Keratinocyte (primary cell): ENCODE results near the gene SLC15A3. TPM values are rescaled to one million over a fixed set of nuclear protein-coding genes. Genes with fewer than 3 reads are reported as not detected.

ENCODE experiments used
- DNase-seq: peaks from one replicate; pipeline ENCODE4 v3.0.0-alpha.2; 2011; ENCODE audit warnings: low read depth, missing footprints, low spot score
- FAIRE-seq: peaks from 2 replicates; lab custom pipeline; 2011; peaks lifted over from hg19 to GRCh38; lab: Jason Lieb, UNC
- H2AFZ ChIP-seq: 2 replicates; pipeline ENCODE4 v1.6.0; 2012; ENCODE audit warnings: low read length, control low read depth, inconsistent platforms; ENCODE audit not compliant: control insufficient read depth
- H3K27ac ChIP-seq: 2 replicates; pipeline ENCODE4 v1.5.1; 2011; ENCODE audit warnings: low read length; ENCODE audit not compliant: control insufficient read depth, insufficient read depth
- H3K27me3 ChIP-seq: 3 replicates; pipeline ENCODE4 v1.6.0; 2011; ENCODE audit warnings: low read length; ENCODE audit not compliant: control insufficient read depth, insufficient read depth; ENCODE audit errors: extremely low read depth
- H3K36me3 ChIP-seq, 2 experiments: 2 replicates in 1 of 2; 3 replicates in 1 of 2; pipeline ENCODE4 v1.5.1; 2011; ENCODE audit warnings: low read length in 2 of 2, mild to moderate bottlenecking in 1 of 2; ENCODE audit not compliant: control insufficient read depth in 2 of 2, insufficient read depth in 2 of 2; ENCODE audit errors: extremely low read depth in 1 of 2
- H3K4me1 ChIP-seq: 3 replicates; pipeline ENCODE4 v1.5.1; 2011; ENCODE audit warnings: low read length; ENCODE audit not compliant: control insufficient read depth, insufficient read depth; ENCODE audit errors: extremely low read depth
- H3K4me2 ChIP-seq: 3 replicates; pipeline ENCODE4 v1.6.0; 2011; ENCODE audit warnings: low read depth, low read length; ENCODE audit not compliant: control insufficient read depth, insufficient read depth; ENCODE audit errors: extremely low read depth
- H3K4me3 ChIP-seq, 3 experiments: fragments of 200-600 bp in 1 of 3; sonication (generic) in 1 of 3; 2 replicates in 2 of 3; 3 replicates in 1 of 3; pipeline ENCODE4 v1.5.1; 2011 to 2016; ENCODE audit warnings: low read length in 3 of 3, mild to moderate bottlenecking in 3 of 3, control low read depth in 2 of 3, inconsistent platforms in 1 of 3, low read depth in 1 of 3, mixed read lengths in 1 of 3, mixed run types in 1 of 3, moderate library complexity in 1 of 3; ENCODE audit not compliant: control insufficient read depth in 2 of 3, insufficient read depth in 2 of 3; ENCODE audit errors: extremely low read depth in 1 of 3
- H3K79me2 ChIP-seq: 2 replicates; pipeline ENCODE4 v1.6.0; 2012; ENCODE audit warnings: low read length; ENCODE audit not compliant: control insufficient read depth, insufficient read depth
- H3K9ac ChIP-seq: 3 replicates; pipeline ENCODE4 v1.6.0; 2011; ENCODE audit warnings: low read length; ENCODE audit not compliant: control insufficient read depth, insufficient read depth; ENCODE audit errors: extremely low read depth
- H3K9me1 ChIP-seq: 3 replicates; pipeline ENCODE4 v1.6.0; 2011; ENCODE audit warnings: low read length; ENCODE audit not compliant: control insufficient read depth, insufficient read depth; ENCODE audit errors: extremely low read depth
- H3K9me3 ChIP-seq: 2 replicates; pipeline ENCODE4 v1.5.1; 2012; ENCODE audit warnings: low read depth, low read length; ENCODE audit not compliant: control insufficient read depth
- H4K20me1 ChIP-seq: 3 replicates; pipeline ENCODE4 v1.6.0; 2011; ENCODE audit warnings: low read length; ENCODE audit not compliant: control insufficient read depth, insufficient read depth; ENCODE audit errors: extremely low read depth
- EZH2 ChIP-seq: IDR thresholded peaks from one replicate; pipeline ENCODE4 v1.6.1; 2012; ENCODE audit warnings: inconsistent platforms, mild to moderate bottlenecking, low read length, moderate library complexity
- dilution Hi-C: fragments of 300-500 bp; cut with MboI; formaldehyde crosslinking; loops from one replicate; pipeline ENCODE4 v1.7.0; 2020; ENCODE audit warnings: low sequenced_read_pairs; ENCODE audit not compliant: extremely low pct_ligation_motif_present
- polyA plus RNA-seq, 5 experiments: library from polyadenylated mRNA; depleted of rRNA in 3 of 5; stranded (reverse) in 3 of 5; stranded (forward) in 1 of 5; unstranded in 1 of 5; fragments of >200 nt; gene quantifications; 1 replicate in 1 of 5; 2 replicates in 3 of 5; 3 replicates in 1 of 5; pipeline versions ENCODE4 v1.2.1 to v1.2.3, GENCODE V29; 2011 to 2012; ENCODE audit warnings: missing spikeins in 2 of 5, low read depth in 1 of 5, low replicate concordance in 1 of 5
- TF ChIP-seq, protein P1 (sequence below), 3 experiments: IDR thresholded peaks in 1 of 3; conservative IDR thresholded peaks in 1 of 3; optimal IDR thresholded peaks in 1 of 3; 2 replicates in 2 of 3; 3 replicates in 1 of 3; pipeline versions ENCODE3 to v1.5.1; 2011; ENCODE audit warnings: low read length in 3 of 3, mild to moderate bottlenecking in 3 of 3, moderate library complexity in 2 of 3, control low read depth in 1 of 3, inconsistent platforms in 1 of 3; ENCODE audit not compliant: insufficient read depth in 2 of 3; ENCODE audit errors: extremely low read depth in 1 of 3

SLC15A3 gene
- polyA plus RNA-seq, 1 donor (not counting 4 experiments of a cell fraction or from before 2014, with no cell fraction given): 1.0 TPM

DNA sequence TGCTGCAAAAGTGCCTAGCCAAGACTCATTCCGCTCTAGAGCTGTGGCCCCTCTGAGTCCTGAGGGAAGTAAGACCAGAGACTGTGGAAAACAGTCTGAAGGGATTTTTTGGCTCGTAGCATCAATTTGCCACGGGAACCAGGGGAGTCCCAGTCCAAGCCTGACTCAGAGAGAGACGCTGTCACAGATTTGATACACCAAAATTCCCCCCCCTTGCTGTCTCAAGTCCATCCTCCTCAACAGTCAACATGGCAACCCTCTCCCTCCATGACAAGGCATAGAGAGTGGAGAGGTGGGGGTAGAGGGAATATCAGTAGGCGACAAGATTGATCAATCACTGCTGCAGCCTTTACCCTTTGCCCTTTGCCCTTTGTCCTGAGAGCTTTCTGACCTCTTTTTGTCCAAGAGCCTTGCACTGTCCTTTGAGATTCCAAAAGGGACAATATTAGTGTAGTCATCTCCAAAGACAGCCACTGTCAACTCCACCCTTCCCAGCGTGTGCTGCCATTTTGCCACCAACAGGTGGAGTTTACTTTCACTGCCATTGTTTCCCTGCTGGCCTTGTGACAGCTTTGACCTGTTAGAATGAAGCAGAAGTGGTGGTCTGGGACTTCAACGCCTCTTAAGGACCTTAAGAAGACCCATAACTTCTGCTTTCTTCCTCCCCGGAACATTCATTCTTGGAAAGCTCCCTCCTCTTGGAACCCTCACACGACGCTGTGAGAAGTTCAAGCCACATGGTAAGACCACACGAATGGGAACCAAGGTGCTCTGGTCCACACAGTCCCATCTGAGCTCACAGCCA is 7.3 kb downstream of the SLC15A3 start:
- no peak for FAIRE-seq

DNA sequence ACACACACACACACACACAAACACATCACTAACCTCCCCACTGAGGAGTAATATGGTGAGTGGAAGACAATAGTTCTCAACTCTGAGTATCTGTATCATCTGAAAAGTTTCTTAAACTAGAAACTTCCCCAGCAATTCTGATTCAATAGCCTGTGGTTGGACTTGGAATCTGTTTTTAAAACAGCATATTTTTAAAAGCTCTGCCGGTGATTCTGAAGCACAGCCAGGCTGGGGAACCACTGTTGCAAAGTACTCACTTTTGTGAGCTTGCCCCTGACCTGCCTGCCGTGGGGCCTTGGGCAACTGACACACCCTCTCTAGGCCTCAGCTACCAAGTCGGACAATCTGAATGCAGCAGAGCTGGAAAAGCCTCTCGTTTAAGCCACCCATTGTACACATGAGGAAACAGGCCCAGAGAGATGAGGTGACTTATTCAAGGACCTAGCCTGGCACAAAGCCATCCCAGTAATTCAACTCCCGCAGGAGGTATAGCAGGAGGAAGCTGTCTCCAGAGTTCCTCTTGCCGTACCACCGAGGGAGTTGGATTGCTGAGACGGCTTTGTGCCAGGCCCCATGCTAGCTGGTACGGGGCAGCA is 8.9 kb downstream of the SLC15A3 start:
- FAIRE-seq (peak; percentile 77), DNase-seq (peak; percentile 42)
- Histone ChIP-seq H3K4me1 (peaks cover 18% of the 10 kb centered on the region), H3K79me2 (no peaks in the 10 kb centered on the region), H3K4me2 (peak overlapping the region; percentile 30), H3K9me3 (no peaks in the 10 kb centered on the region), H3K27ac (no peak overlapping the region), H3K36me3 (no peaks in the 10 kb centered on the region), H3K4me3 (no peak overlapping the region), H3K9me1 (no peaks in the 10 kb centered on the region), H4K20me1 (no peaks in the 10 kb centered on the region), H3K9ac (no peak overlapping the region), H2AFZ (peak overlapping the region; percentile 22), H3K27me3 (no peaks in the 10 kb centered on the region)
- dilution Hi-C loops: no loop called here
- TF ChIP-seq EZH2: no peak
- TF ChIP-seq, protein P1, sequence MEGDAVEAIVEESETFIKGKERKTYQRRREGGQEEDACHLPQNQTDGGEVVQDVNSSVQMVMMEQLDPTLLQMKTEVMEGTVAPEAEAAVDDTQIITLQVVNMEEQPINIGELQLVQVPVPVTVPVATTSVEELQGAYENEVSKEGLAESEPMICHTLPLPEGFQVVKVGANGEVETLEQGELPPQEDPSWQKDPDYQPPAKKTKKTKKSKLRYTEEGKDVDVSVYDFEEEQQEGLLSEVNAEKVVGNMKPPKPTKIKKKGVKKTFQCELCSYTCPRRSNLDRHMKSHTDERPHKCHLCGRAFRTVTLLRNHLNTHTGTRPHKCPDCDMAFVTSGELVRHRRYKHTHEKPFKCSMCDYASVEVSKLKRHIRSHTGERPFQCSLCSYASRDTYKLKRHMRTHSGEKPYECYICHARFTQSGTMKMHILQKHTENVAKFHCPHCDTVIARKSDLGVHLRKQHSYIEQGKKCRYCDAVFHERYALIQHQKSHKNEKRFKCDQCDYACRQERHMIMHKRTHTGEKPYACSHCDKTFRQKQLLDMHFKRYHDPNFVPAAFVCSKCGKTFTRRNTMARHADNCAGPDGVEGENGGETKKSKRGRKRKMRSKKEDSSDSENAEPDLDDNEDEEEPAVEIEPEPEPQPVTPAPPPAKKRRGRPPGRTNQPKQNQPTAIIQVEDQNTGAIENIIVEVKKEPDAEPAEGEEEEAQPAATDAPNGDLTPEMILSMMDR (optimal IDR thresholded peaks at IDR 0.05 in 1 of 3, IDR thresholded peaks at IDR 0.05 in 1 of 3, conservative IDR thresholded peaks at IDR 0.05 in 1 of 3; ENCODE audit: extremely low read depth in 1 of 3, insufficient read depth in 2 of 3, low read length in 3 of 3): no peak

More for the DNA sequence above, 7.3 kb downstream of the SLC15A3 start:
- Histone ChIP-seq H3K79me2 (no peaks in the 10 kb centered on the region), H4K20me1 (no peaks in the 10 kb centered on the region), H3K4me1 (peaks cover 18% of the 10 kb centered on the region), H3K36me3 (no peaks in the 10 kb centered on the region), H3K27me3 (no peaks in the 10 kb centered on the region), H3K4me3 (no peak overlapping the region), H3K9me3 (no peaks in the 10 kb centered on the region), H3K4me2 (no peak overlapping the region), H2AFZ (no peak overlapping the region), H3K9ac (no peak overlapping the region), H3K27ac (no peak overlapping the region), H3K9me1 (no peaks in the 10 kb centered on the region)
- dilution Hi-C loops: no loop called here
- no peak for TF ChIP-seq EZH2
- TF ChIP-seq, protein P1 (optimal IDR thresholded peaks at IDR 0.05 in 1 of 3, IDR thresholded peaks at IDR 0.05 in 1 of 3, conservative IDR thresholded peaks at IDR 0.05 in 1 of 3; ENCODE audit: extremely low read depth in 1 of 3, insufficient read depth in 2 of 3, low read length in 3 of 3): peak; percentile 26 to 32 (median 32)
- DNase-seq: no peak
